Anterior cingulate cortex (tissue), 58 donors: ENCODE measurements around the gene YTHDC1.
A peak's percentile ranks its signal among the peaks of the same experiment; 100 is the strongest.
"Not testable (repeated sequence)": the region's sequence is repeated elsewhere in the genome, so short reads cannot be mapped to it uniquely, and the experiment has no call there.

Source experiments
- DNase-seq, 58 donors: peaks; one replicate each; lab custom pipeline; 2025; lab: John Stamatoyannopoulos, UW

YTHDC1 gene

GRCh38 chr4:68299492-68300457, 50.1 kb downstream of the YTHDC1 start:
- DNase-seq: no peak

- DNase-seq: no peak
Observed at GRCh38 chr4:68297137-68297536, 52.8 kb downstream of the YTHDC1 start.

- no peak for DNase-seq
Observed at GRCh38 chr4:68291256-68291655, 58.6 kb downstream of the YTHDC1 start.

DNA sequence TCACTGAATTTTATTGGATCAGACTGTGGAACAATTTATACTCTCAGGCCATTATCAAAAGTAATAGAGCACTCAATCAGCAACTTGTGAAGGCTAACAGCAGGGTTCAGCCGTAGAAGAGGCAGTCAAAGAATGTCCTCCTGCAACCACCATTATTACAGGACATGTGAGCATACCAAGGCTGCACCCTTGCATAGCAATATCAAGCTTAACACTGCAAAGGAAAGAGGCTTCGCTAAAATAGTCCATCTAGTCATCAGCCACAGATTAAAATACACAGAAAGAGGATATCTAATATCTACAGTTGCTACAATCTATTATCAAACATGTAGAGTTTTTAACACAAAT, 61.5 kb downstream of the YTHDC1 start:
- no peak for DNase-seq

DNA sequence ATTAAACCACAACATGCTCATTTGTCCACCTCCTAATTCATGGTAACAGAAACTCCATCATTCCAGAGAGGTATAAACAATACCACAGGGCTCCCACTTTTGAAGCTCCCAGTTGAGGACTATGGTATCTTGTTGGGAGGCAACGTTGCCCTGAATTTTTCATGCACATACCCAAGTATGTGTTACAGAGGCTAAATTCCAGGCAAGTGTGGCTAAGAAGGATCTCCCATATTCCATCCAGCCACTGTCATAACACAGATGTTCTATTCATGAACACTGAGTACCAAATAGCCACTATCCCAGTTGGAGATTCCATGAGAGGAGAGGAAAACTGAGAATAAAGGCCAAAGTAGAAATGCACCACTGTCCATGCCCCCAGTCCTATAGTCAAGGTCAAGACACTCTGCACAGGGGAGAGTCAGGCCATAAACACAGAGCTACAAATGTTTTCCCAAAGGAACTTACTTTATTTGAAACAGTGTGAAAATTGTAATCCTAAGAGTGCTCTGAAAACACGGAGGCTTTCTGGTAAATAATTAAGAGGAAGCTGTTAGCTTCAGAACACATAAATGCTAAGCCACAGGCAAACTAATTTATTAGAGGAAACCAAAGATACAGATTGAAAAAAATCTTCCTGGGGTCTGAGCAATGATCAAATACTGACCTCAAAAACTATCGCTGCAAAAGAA, 62.0 kb downstream of the YTHDC1 start:
- no peak for DNase-seq

DNA sequence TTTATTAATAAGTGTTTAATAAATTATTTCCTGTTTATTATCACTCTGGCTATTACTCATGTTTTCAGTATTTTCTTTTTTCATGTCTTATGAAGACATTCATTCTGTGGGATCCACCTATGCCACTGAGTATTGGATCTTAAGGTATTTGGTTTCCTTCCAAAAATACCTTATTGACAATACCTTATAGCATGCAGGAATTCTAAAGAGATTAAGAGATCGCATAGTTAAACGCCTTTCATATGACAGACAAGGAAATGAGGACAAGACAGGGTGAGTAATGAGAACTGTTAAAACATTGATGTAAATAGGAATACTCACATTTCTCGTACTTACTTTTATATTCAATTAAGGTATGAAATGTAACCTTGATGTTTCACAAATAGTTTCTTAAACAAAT, 66.2 kb downstream of the YTHDC1 start:
- no peak for DNase-seq

GRCh38 chr4:68283095-68283494, 66.8 kb downstream of the YTHDC1 start:
- DNase-seq: no peak

GRCh38 chr4:68281796-68282740, 67.8 kb downstream of the YTHDC1 start:
- not testable (repeated sequence) for DNase-seq

DNA sequence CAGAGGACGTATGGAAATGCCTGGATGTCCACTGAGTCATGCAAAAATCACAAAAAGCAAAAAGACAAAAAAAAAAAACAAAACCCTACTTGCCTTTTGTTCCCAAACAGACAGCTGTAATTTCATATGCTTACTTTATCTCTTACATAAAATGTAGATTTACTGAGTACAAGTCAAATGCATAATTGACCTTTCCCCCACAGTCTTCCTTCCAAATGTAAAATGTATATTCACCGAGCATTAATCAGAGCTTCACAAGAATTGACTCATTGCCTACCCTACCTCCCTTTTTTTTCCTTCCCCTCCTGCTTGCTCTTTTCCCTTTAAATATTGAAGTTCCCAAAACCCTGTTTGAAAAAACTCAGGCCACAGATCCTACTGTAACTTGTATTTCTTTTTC, 71.9 kb downstream of the YTHDC1 start:
- DNase-seq: no peak

DNA sequence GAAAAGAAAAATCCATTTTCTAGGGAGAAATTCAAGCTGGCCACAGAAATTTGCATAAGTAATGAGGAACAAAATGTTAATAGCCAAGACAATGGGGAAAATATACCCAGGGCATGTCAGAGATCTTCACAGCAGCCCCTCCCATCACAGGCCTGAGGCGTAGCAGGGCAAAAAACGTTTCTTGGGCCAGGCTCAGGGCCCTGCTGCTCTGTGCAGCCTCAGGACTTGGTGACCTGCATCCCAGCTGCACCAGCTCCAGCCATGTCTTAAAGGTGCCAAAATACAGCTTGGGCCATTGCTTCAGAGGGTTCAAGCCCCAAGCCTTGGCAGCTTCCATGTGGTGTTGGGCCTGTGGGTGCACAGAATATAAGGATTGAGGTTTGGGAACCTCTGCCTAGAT, 72.3 kb downstream of the YTHDC1 start:
- no peak for DNase-seq

DNA sequence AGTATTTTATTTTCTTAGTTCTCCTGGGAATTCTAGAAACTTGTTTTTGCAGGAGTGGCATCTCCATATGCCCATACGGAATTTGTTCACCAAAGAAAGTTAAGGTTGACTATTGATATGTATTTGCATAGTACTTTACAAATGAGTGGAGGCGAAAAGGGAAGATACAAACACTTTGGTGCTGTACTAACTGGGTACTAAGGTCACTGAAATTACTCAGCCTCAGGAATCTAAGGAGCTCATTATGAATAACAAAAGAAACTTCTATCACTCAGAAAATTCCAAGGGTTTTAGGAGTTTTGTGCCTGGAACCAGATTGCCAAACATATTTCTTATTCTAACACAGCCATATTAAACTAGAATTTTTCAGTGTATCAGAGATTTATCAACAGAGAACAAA, 77.0 kb downstream of the YTHDC1 start:
- DNase-seq: no peak

GRCh38 chr4:68272380-68272779, 77.5 kb downstream of the YTHDC1 start:
- no peak for DNase-seq

- peak in 1 of 58 donors; percentile 53 for DNase-seq
Observed at GRCh38 chr4:68271851-68272357, 78.0 kb downstream of the YTHDC1 start.

- DNase-seq: no peak
Observed at GRCh38 chr4:68267433-68267944, 82.4 kb downstream of the YTHDC1 start.

- no peak for DNase-seq
Observed at GRCh38 chr4:68264875-68265565, 84.9 kb downstream of the YTHDC1 start.
